ENCODE results near the gene CPNE6. TPM values are rescaled to one million over a fixed set of nuclear protein-coding genes. Genes with fewer than 3 reads are reported as not detected.

CPNE6 gene
- total and polyA plus RNA-seq, 2 of the 13 experiments (the other 11 are each of a cell fraction or from before 2014, with no cell fraction given), result not detected

DNA sequence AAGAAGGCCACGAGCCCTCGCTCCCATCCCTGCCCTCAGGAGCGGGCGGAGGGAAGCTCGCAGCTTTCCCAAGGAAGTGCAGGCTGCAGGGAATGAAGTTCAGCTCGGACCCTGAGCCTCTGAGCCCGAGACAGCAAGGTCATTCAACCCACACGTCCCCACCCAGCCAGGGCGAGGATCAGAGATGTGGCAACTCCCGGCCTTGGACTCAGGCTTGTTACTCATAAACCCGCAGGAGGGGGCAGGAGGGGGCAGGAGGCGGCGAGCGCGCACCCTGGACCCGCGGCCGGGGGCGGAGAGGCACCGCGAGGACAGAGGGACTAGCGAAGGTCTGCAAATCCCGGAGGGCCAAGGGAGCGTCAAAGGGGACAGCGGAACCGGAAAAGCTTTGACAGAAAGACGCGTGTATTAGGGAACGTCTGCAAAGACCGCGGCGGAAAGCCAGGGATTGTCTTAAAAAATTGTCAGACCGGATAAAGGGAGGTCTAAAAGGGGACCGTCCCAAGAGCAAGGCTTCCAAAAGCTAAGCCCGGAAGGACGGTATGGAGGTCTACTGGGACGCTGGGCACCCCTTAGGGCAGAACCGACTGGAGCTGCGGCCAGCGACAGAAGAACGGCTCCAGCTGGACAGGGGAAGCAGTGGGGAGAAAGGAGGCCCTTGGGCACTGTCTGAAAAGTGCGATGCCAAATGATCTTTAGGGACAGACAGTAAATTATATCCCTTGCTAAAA, 42.6 kb downstream of the CPNE6 start (continued):
- TF ChIP-seq, protein P1, sequence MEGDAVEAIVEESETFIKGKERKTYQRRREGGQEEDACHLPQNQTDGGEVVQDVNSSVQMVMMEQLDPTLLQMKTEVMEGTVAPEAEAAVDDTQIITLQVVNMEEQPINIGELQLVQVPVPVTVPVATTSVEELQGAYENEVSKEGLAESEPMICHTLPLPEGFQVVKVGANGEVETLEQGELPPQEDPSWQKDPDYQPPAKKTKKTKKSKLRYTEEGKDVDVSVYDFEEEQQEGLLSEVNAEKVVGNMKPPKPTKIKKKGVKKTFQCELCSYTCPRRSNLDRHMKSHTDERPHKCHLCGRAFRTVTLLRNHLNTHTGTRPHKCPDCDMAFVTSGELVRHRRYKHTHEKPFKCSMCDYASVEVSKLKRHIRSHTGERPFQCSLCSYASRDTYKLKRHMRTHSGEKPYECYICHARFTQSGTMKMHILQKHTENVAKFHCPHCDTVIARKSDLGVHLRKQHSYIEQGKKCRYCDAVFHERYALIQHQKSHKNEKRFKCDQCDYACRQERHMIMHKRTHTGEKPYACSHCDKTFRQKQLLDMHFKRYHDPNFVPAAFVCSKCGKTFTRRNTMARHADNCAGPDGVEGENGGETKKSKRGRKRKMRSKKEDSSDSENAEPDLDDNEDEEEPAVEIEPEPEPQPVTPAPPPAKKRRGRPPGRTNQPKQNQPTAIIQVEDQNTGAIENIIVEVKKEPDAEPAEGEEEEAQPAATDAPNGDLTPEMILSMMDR (CRISPR knock-in tag; IDR thresholded peaks at IDR 0.05), result peak; percentile 63
- TF ChIP-seq SALL2 (CRISPR knock-in tag; IDR thresholded peaks at IDR 0.05), result peak; percentile 99
- TF ChIP-seq, protein P2, sequence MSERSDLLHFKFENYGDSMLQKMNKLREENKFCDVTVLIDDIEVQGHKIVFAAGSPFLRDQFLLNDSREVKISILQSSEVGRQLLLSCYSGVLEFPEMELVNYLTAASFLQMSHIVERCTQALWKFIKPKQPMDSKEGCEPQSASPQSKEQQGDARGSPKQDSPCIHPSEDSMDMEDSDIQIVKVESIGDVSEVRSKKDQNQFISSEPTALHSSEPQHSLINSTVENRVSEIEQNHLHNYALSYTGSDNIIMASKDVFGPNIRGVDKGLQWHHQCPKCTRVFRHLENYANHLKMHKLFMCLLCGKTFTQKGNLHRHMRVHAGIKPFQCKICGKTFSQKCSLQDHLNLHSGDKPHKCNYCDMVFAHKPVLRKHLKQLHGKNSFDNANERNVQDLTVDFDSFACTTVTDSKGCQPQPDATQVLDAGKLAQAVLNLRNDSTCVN (CRISPR knock-in tag; IDR thresholded peaks at IDR 0.05; ENCODE audit: borderline replicate concordance), result peak; percentile 81
- 0 out of 2 replicates have a peak, but pooled peaks have one; percentile 31 for TF ChIP-seq CBX2 (IDR thresholded peaks at IDR 0.05; ENCODE audit: low read depth, low read length)
- TF ChIP-seq CBX2 (CRISPR knock-in tag; IDR thresholded peaks at IDR 0.05; ENCODE audit: low read depth), result 0 out of 2 replicates have a peak, but pooled peaks have one; percentile 8
- TF ChIP-seq JUND (CRISPR knock-in tag; IDR thresholded peaks at IDR 0.05), result peak; percentile 87
- peak; percentile 98 for TF ChIP-seq ZNF33B (CRISPR knock-in tag; IDR thresholded peaks at IDR 0.05)
- TF ChIP-seq ATF7 (IDR thresholded peaks at IDR 0.05), result peak; percentile 74
- TF ChIP-seq ATF7 (CRISPR knock-in tag; IDR thresholded peaks at IDR 0.05), result peak; percentile 99
- peak; percentile 95 for TF ChIP-seq YEATS2 (CRISPR knock-in tag; IDR thresholded peaks at IDR 0.05; ENCODE audit: borderline replicate concordance)
- TF ChIP-seq, protein P3, sequence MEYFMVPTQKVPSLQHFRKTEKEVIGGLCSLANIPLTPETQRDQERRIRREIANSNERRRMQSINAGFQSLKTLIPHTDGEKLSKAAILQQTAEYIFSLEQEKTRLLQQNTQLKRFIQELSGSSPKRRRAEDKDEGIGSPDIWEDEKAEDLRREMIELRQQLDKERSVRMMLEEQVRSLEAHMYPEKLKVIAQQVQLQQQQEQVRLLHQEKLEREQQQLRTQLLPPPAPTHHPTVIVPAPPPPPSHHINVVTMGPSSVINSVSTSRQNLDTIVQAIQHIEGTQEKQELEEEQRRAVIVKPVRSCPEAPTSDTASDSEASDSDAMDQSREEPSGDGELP (IDR thresholded peaks at IDR 0.05; ENCODE audit: borderline replicate concordance, low read depth), result peak; percentile 92; the same call in 1 of the 2 replicates
- no peak for TF ChIP-seq TOE1 (CRISPR knock-in tag; IDR thresholded peaks at IDR 0.05)
- TF ChIP-seq ZNF235 (CRISPR knock-in tag; IDR thresholded peaks at IDR 0.05; ENCODE audit: borderline replicate concordance), result no peak; the same call in 1 of the 2 replicates
- peak; percentile 91; the same call in 1 of the 2 replicates for TF ChIP-seq GZF1 (CRISPR knock-in tag; IDR thresholded peaks at IDR 0.05)
- TF ChIP-seq ZNF264 (CRISPR knock-in tag; IDR thresholded peaks at IDR 0.05), result peak; percentile 97
- TF ChIP-seq THYN1 (CRISPR knock-in tag; IDR thresholded peaks at IDR 0.05; ENCODE audit: borderline replicate concordance, low read depth), result no peak
- peak; percentile 100 for TF ChIP-seq MAZ (IDR thresholded peaks at IDR 0.05; ENCODE audit: borderline replicate concordance, low read depth, low read length)
- TF ChIP-seq MAZ (CRISPR knock-in tag; IDR thresholded peaks at IDR 0.05; ENCODE audit: low read depth), result peak; percentile 100
- no peak for TF ChIP-seq ZNF670 (CRISPR knock-in tag; IDR thresholded peaks at IDR 0.05; ENCODE audit: borderline replicate concordance)
- TF ChIP-seq, protein P4, sequence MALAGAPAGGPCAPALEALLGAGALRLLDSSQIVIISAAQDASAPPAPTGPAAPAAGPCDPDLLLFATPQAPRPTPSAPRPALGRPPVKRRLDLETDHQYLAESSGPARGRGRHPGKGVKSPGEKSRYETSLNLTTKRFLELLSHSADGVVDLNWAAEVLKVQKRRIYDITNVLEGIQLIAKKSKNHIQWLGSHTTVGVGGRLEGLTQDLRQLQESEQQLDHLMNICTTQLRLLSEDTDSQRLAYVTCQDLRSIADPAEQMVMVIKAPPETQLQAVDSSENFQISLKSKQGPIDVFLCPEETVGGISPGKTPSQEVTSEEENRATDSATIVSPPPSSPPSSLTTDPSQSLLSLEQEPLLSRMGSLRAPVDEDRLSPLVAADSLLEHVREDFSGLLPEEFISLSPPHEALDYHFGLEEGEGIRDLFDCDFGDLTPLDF (CRISPR knock-in tag; IDR thresholded peaks at IDR 0.05), result peak; percentile 12; the same call in 1 of the 2 replicates
- TF ChIP-seq CREB1 (IDR thresholded peaks at IDR 0.05), result peak; percentile 66
- no peak for TF ChIP-seq CREB1 (CRISPR knock-in tag; IDR thresholded peaks at IDR 0.05)
- TF ChIP-seq DNMT3B (CRISPR knock-in tag; conservative IDR thresholded peaks at IDR 0.05), result peak; percentile 95; the same call in 1 of the 2 replicates
- TF ChIP-seq, protein P5, sequence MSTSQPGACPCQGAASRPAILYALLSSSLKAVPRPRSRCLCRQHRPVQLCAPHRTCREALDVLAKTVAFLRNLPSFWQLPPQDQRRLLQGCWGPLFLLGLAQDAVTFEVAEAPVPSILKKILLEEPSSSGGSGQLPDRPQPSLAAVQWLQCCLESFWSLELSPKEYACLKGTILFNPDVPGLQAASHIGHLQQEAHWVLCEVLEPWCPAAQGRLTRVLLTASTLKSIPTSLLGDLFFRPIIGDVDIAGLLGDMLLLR (CRISPR knock-in tag; IDR thresholded peaks at IDR 0.05), result peak; percentile 94; the same call in 1 of the 2 replicates
- peak; percentile 78; the same call in 1 of the 2 replicates for TF ChIP-seq SMAD9 (CRISPR knock-in tag; IDR thresholded peaks at IDR 0.05)
- TF ChIP-seq ZNF282 (IDR thresholded peaks at IDR 0.05; ENCODE audit: partially characterized antibody), result no peak

Data from HepG2 (cell line).